Measurements from ENCODE around the gene NUDT3.

NUDT3 gene

GRCh38 chr6:34229877-34230276 is 162.6 kb downstream of the NUDT3 start:
- DNase-seq (ENCODE audit: extremely low read depth, insufficient read length) = no peak
- no peaks in the 10 kb centered on the region for H3K27me3 ChIP-seq (replicated peaks; ENCODE audit: control insufficient read depth, insufficient read depth, low read length)
- no peak for TF ChIP-seq CTCF (IDR thresholded peaks at IDR 0.05; ENCODE audit: insufficient read depth, low read length, poor library complexity, severe bottlenecking)
- no peaks in the 10 kb centered on the region for H3K36me3 ChIP-seq (ENCODE audit: control insufficient read depth, insufficient read depth, low read length)
- no peak overlapping the region for H3K4me3 ChIP-seq (replicated peaks; ENCODE audit: low read depth, low read length)
